MM.1S (cell line): Measurements from ENCODE around the gene CNGB1.

Source experiments
- DNase-seq: peaks from one replicate; pipeline ENCODE4 v3.0.0-alpha.2; 2015
- H2AFZ ChIP-seq: fragments of 300-600 bp; sonication (generic); 2 replicates; pipeline ENCODE4 v1.6.0; 2016; ENCODE audit warnings: antibody characterized with exemption, low read length
- H3F3A ChIP-seq: fragments of 300-600 bp; sonication (generic); 2 replicates; pipeline ENCODE4 v1.6.1; 2016; ENCODE audit warnings: mild to moderate bottlenecking, antibody characterized with exemption, low read length, moderate library complexity, mixed read lengths; ENCODE audit not compliant: insufficient read depth
- H3K27ac ChIP-seq: fragments of 300-600 bp; sonication (generic); 2 replicates; pipeline ENCODE4 v1.5.1; 2016; ENCODE audit warnings: mild to moderate bottlenecking, low read length
- H3K27me3 ChIP-seq: fragments of 300-600 bp; sonication (generic); replicated peaks from 2 replicates; pipeline ENCODE4 v1.6.0; 2016; ENCODE audit warnings: low read length; ENCODE audit not compliant: insufficient read depth
- H3K36me3 ChIP-seq: fragments of 300-600 bp; sonication (generic); replicated peaks from 2 replicates; pipeline ENCODE4 v1.6.1; 2016; ENCODE audit warnings: mild to moderate bottlenecking, low read length, mixed read lengths; ENCODE audit not compliant: insufficient read depth
- H3K4me1 ChIP-seq: fragments of 300-600 bp; sonication (generic); 2 replicates; pipeline ENCODE4 v1.6.1; 2016; ENCODE audit warnings: low read length, mixed read lengths
- H3K4me2 ChIP-seq: fragments of 300-600 bp; sonication (generic); 2 replicates; pipeline ENCODE4 v1.6.0; 2016; ENCODE audit warnings: low read depth, low read length
- H3K4me3 ChIP-seq: fragments of 300-600 bp; sonication (generic); 2 replicates; pipeline ENCODE4 v1.5.1; 2016; ENCODE audit warnings: low read length, mixed read lengths
- H3K79me2 ChIP-seq: fragments of 300-600 bp; sonication (generic); 2 replicates; pipeline ENCODE4 v1.6.1; 2016; ENCODE audit warnings: mixed run types, low read length, mixed read lengths
- H3K9ac ChIP-seq: fragments of 300-600 bp; sonication (generic); 2 replicates; pipeline ENCODE4 v1.6.1; 2016; ENCODE audit warnings: low read length, mixed read lengths
- H3K9me2 ChIP-seq: fragments of 300-600 bp; sonication (generic); replicated peaks from 2 replicates; pipeline ENCODE4 v1.6.1; 2016; ENCODE audit warnings: mild to moderate bottlenecking, low read length, mixed read lengths; ENCODE audit not compliant: insufficient read depth
- H3K9me3 ChIP-seq: fragments of 300-600 bp; sonication (generic); replicated peaks from 2 replicates; pipeline ENCODE4 v1.6.1; 2016; ENCODE audit warnings: mild to moderate bottlenecking, low read length, mixed read lengths; ENCODE audit not compliant: insufficient read depth
- H4K20me1 ChIP-seq: fragments of 300-600 bp; sonication (generic); 2 replicates; pipeline ENCODE4 v1.6.1; 2016; ENCODE audit warnings: mild to moderate bottlenecking, low read length, moderate library complexity, mixed read lengths; ENCODE audit not compliant: insufficient read depth
- CTCF ChIP-seq: fragments of 300-600 bp; sonication (generic); IDR thresholded peaks from 2 replicates; pipeline ENCODE4 v1.5.1; 2016; ENCODE audit warnings: antibody characterized with exemption, low read length, mixed read lengths
- EZH2 ChIP-seq: fragments of 300-600 bp; sonication (generic); optimal IDR thresholded peaks from 2 replicates; pipeline ENCODE3; 2017; ENCODE audit warnings: low read depth, mild to moderate bottlenecking, antibody characterized with exemption, low read length, mixed read lengths
- EZH2phosphoT487 ChIP-seq: fragments of 300-600 bp; sonication (generic); IDR thresholded peaks from 2 replicates; pipeline ENCODE4 v1.6.1; 2018; ENCODE audit warnings: antibody characterized with exemption, low read length

Gene CNGB1

GRCh38 chr16:57949595-57950238 lies 21.2 kb downstream of the CNGB1 start:
- Histone ChIP-seq H3F3A (no peaks in the 10 kb centered on the region), H3K9me3 (no peaks in the 10 kb centered on the region), H3K27me3 (no peaks in the 10 kb centered on the region), H3K36me3 (no peaks in the 10 kb centered on the region), H3K79me2 (no peaks in the 10 kb centered on the region), H3K4me2 (no peak overlapping the region), H3K9ac (no peak overlapping the region), H3K9me2 (no peaks in the 10 kb centered on the region), H4K20me1 (no peaks in the 10 kb centered on the region), H3K27ac (no peak overlapping the region), H3K4me1 (no peaks in the 10 kb centered on the region), H2AFZ (no peak overlapping the region), H3K4me3 (no peak overlapping the region)
- TF ChIP-seq EZH2 (no peak), EZH2phosphoT487 (no peak), CTCF (no peak)
- no peak for DNase-seq

- TF ChIP-seq EZH2phosphoT487, result no peak
- no peak for TF ChIP-seq CTCF
- no peak for TF ChIP-seq EZH2
Measured at GRCh38 chr16:57949013-57949412, 21.9 kb downstream of the CNGB1 start.

GRCh38 chr16:57948027-57948426 lies 22.9 kb downstream of the CNGB1 start:
- H3K36me3 ChIP-seq, result no peaks in the 10 kb centered on the region
- TF ChIP-seq CTCF (no peak), EZH2phosphoT487 (no peak), EZH2 (no peak)
- H3K9me2 ChIP-seq, result no peaks in the 10 kb centered on the region
- H3K27me3 ChIP-seq, result no peaks in the 10 kb centered on the region
- no peaks in the 10 kb centered on the region for H3K9me3 ChIP-seq
- H4K20me1 ChIP-seq, result no peaks in the 10 kb centered on the region
- no peak overlapping the region for H3K4me3 ChIP-seq
- no peaks in the 10 kb centered on the region for H3F3A ChIP-seq
- H2AFZ ChIP-seq, result no peak overlapping the region
- no peaks in the 10 kb centered on the region for H3K79me2 ChIP-seq
- H3K4me2 ChIP-seq, result no peak overlapping the region
- no peak overlapping the region for H3K9ac ChIP-seq
- H3K27ac ChIP-seq, result no peak overlapping the region
- no peak for DNase-seq
- H3K4me1 ChIP-seq, result no peaks in the 10 kb centered on the region

More at GRCh38 chr16:57949013-57949412, 21.9 kb downstream of the CNGB1 start:
- Histone ChIP-seq H3K27me3 (no peaks in the 10 kb centered on the region), H3K36me3 (no peaks in the 10 kb centered on the region), H3K9ac (no peak overlapping the region), H3K27ac (no peak overlapping the region), H3F3A (no peaks in the 10 kb centered on the region), H3K9me2 (no peaks in the 10 kb centered on the region), H3K9me3 (no peaks in the 10 kb centered on the region), H3K79me2 (no peaks in the 10 kb centered on the region), H3K4me1 (no peaks in the 10 kb centered on the region), H2AFZ (no peak overlapping the region), H4K20me1 (no peaks in the 10 kb centered on the region), H3K4me2 (no peak overlapping the region), H3K4me3 (no peak overlapping the region)
- DNase-seq, result no peak
